Ishikawa (cell line): ENCODE data around the gene VTCN1.

Source experiments
- CEBPB ChIP-seq: IDR thresholded peaks from 2 replicates; pipeline ENCODE4 v1.6.1; 2012
- CREB1 ChIP-seq: IDR thresholded peaks from 2 replicates; pipeline ENCODE4 v1.6.1; 2012; ENCODE audit warnings: low read depth
- EGR1 ChIP-seq: IDR thresholded peaks from 2 replicates; pipeline ENCODE4 v1.6.1; 2012
- EP300 ChIP-seq: IDR thresholded peaks from 2 replicates; pipeline ENCODE4 v1.6.1; 2012; ENCODE audit warnings: borderline replicate concordance
- FOXM1 ChIP-seq: IDR thresholded peaks from 2 replicates; pipeline ENCODE4 v1.6.1; 2012; ENCODE audit warnings: low read depth, borderline replicate concordance
- NFIC ChIP-seq: IDR thresholded peaks from 2 replicates; pipeline ENCODE4 v1.6.1; 2012
- RAD21 ChIP-seq: IDR thresholded peaks from 2 replicates; pipeline ENCODE4 v1.6.1; 2012; ENCODE audit warnings: low read depth
- TAF1 ChIP-seq: IDR thresholded peaks from 2 replicates; pipeline ENCODE4 v1.6.1; 2012; ENCODE audit warnings: low read depth, mild to moderate bottlenecking
- TCF12 ChIP-seq: IDR thresholded peaks from 2 replicates; pipeline ENCODE4 v1.6.1; 2012; ENCODE audit warnings: low read depth
- TEAD4 ChIP-seq: IDR thresholded peaks from 2 replicates; pipeline ENCODE4 v1.6.1; 2012
- USF1 ChIP-seq: IDR thresholded peaks from 2 replicates; pipeline ENCODE4 v1.6.1; 2012
- YY1 ChIP-seq: IDR thresholded peaks from 2 replicates; pipeline ENCODE4 v1.6.1; 2012; ENCODE audit warnings: low read depth
- ZBTB7A ChIP-seq: IDR thresholded peaks from 2 replicates; pipeline ENCODE4 v1.6.1; 2012; ENCODE audit warnings: low read depth
- TF ChIP-seq, protein P1 (sequence below): IDR thresholded peaks from 2 replicates; pipeline ENCODE4 v1.6.1; 2012
- TF ChIP-seq, protein P2 (sequence below): IDR thresholded peaks from 2 replicates; pipeline ENCODE4 v1.6.1; 2012; ENCODE audit warnings: low read depth, mild to moderate bottlenecking

Gene VTCN1

DNA sequence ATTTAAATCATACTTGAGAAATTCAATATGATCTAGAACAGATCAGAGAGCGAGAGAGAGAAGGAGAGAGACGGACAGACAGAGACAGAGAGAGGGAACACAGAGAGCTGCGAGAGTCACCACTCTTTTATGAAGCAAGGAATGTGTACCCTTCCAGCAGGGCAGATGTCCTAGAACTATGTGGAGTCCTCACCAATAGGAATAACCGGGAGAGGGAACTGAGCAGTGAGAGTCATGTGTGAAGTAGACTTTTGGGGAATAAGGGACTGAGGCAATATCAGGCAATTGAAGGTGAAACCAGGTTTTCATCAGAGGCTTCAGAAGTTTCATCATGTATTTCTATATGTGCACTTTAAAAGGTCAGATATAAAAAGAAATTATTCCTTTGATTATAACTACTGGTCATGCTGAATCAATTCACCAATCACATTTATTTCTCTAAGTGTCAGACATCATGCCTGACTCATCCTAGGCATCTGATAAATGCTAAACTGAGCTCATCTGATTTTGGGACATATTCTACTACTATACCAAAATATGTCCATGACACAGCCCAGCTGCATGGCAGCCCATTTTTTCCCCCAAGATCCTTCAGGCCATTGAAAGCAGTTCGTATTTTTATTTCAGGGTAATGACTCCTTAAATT is 22.4 kb downstream of the VTCN1 start:
- TF ChIP-seq TAF1 (no peak), EP300 (no peak), EGR1 (no peak), FOXM1 (no peak), ZBTB7A (no peak), RAD21 (no peak), NFIC (no peak), CEBPB (no peak), YY1 (no peak), USF1 (no peak), TEAD4 (no peak), TCF12 (no peak)
- TF ChIP-seq, protein P1, sequence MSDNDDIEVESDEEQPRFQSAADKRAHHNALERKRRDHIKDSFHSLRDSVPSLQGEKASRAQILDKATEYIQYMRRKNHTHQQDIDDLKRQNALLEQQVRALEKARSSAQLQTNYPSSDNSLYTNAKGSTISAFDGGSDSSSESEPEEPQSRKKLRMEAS: no peak
- TF ChIP-seq, protein P2, sequence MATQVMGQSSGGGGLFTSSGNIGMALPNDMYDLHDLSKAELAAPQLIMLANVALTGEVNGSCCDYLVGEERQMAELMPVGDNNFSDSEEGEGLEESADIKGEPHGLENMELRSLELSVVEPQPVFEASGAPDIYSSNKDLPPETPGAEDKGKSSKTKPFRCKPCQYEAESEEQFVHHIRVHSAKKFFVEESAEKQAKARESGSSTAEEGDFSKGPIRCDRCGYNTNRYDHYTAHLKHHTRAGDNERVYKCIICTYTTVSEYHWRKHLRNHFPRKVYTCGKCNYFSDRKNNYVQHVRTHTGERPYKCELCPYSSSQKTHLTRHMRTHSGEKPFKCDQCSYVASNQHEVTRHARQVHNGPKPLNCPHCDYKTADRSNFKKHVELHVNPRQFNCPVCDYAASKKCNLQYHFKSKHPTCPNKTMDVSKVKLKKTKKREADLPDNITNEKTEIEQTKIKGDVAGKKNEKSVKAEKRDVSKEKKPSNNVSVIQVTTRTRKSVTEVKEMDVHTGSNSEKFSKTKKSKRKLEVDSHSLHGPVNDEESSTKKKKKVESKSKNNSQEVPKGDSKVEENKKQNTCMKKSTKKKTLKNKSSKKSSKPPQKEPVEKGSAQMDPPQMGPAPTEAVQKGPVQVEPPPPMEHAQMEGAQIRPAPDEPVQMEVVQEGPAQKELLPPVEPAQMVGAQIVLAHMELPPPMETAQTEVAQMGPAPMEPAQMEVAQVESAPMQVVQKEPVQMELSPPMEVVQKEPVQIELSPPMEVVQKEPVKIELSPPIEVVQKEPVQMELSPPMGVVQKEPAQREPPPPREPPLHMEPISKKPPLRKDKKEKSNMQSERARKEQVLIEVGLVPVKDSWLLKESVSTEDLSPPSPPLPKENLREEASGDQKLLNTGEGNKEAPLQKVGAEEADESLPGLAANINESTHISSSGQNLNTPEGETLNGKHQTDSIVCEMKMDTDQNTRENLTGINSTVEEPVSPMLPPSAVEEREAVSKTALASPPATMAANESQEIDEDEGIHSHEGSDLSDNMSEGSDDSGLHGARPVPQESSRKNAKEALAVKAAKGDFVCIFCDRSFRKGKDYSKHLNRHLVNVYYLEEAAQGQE: no peak

GRCh38 chr1:117183112-117183511 is 27.6 kb downstream of the VTCN1 start:
- TF ChIP-seq FOXM1 (no peak), TCF12 (no peak), CEBPB (no peak), EGR1 (no peak), YY1 (no peak), RAD21 (no peak), TAF1 (no peak), ZBTB7A (no peak), EP300 (no peak), NFIC (no peak), USF1 (no peak), TEAD4 (no peak)
- TF ChIP-seq, protein P2: no peak
- TF ChIP-seq, protein P1: no peak

DNA sequence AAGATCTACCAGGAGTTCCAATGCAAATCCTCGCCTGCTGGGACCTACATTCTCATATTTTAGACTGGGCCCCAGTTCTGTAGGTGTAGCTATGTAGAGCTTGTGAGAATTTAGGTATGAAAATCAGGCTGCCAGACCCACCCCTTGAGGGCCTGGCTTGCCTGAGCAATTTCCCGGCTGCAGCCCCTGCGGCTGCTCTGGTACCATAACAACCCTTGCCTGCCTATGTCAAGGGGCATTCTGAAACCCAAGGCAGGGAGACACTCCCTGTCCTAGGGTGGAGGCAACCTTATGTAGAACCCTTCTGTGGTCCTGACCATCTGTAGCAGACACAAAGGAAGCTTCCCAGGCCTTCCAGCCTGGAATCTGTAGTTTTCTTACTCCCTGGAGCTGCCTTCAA is 28.4 kb downstream of the VTCN1 start:
- TF ChIP-seq TCF12: no peak

- TF ChIP-seq USF1 (no peak), EP300 (no peak), RAD21 (no peak), TAF1 (no peak), ZBTB7A (no peak), NFIC (no peak), CREB1 (no peak), EGR1 (no peak), TCF12 (no peak), TEAD4 (no peak), YY1 (no peak), CEBPB (no peak), FOXM1 (no peak)
- TF ChIP-seq, protein P1: no peak
- TF ChIP-seq, protein P2: no peak
Observed at GRCh38 chr1:117181630-117182041, 29.1 kb downstream of the VTCN1 start.
